Prostate gland (tissue), 2 donors: Measurements from ENCODE around the gene ME3.

Experiments
- POLR2A ChIP-seq: fragments of 450-650 bp; IDR thresholded peaks from one replicate; pipeline ENCODE4 v1.6.1; 2016; ENCODE audit warnings: antibody characterized with exemption, mild to moderate bottlenecking
- POLR2AphosphoS5 ChIP-seq: sonication (generic); formaldehyde crosslinking; IDR thresholded peaks from one replicate; pipeline ENCODE4 v1.6.1; 2017; ENCODE audit warnings: antibody characterized with exemption
- TF ChIP-seq, protein P1 (sequence below), 4 experiments: fragments of 200-600 bp in 2 of 4; fragments of 450-650 bp in 2 of 4; sonication (generic) in 2 of 4; IDR thresholded peaks; 1 replicate in 3 of 4; 2 replicates in 1 of 4; pipeline ENCODE4 v1.5.1; 2016 to 2019; ENCODE audit warnings: antibody characterized with exemption in 4 of 4, mild to moderate bottlenecking in 2 of 4, moderate library complexity in 2 of 4

DNA sequence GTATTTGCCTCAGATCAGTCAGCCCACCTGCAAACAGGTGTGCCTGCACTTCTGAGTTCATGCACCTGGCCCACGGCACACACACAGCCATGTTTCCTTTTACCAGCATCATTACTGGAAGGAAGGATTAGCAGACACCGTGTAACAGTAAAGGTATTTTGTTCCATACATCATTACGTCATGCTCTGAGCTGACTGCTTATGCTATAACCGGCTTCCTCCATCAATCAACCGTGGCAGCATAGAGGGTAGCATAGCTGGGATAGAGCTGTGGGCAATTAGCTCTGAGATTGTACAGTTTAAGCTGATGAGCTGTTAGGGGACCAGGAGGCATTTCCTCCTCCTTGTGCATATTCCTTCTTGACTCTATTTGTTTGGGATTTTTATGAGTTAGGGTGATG lies 102.4 kb downstream of the ME3 start:
- TF ChIP-seq, protein P1, sequence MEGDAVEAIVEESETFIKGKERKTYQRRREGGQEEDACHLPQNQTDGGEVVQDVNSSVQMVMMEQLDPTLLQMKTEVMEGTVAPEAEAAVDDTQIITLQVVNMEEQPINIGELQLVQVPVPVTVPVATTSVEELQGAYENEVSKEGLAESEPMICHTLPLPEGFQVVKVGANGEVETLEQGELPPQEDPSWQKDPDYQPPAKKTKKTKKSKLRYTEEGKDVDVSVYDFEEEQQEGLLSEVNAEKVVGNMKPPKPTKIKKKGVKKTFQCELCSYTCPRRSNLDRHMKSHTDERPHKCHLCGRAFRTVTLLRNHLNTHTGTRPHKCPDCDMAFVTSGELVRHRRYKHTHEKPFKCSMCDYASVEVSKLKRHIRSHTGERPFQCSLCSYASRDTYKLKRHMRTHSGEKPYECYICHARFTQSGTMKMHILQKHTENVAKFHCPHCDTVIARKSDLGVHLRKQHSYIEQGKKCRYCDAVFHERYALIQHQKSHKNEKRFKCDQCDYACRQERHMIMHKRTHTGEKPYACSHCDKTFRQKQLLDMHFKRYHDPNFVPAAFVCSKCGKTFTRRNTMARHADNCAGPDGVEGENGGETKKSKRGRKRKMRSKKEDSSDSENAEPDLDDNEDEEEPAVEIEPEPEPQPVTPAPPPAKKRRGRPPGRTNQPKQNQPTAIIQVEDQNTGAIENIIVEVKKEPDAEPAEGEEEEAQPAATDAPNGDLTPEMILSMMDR (IDR thresholded peaks at IDR 0.05), result no peak
- TF ChIP-seq POLR2AphosphoS5 (no peak), POLR2A (no peak)
